Keratinocyte (primary cell): Measurements from ENCODE around the gene LAMC3. TPM values are rescaled to one million over a fixed set of nuclear protein-coding genes. Genes with fewer than 3 reads are reported as not detected.

Experiments used
- DNase-seq: peaks from one replicate; pipeline ENCODE4 v3.0.0-alpha.2; 2011; ENCODE audit warnings: low read depth, missing footprints, low spot score
- FAIRE-seq: peaks from 2 replicates; lab custom pipeline; 2011; peaks lifted over from hg19 to GRCh38; lab: Jason Lieb, UNC
- H2AFZ ChIP-seq: 2 replicates; pipeline ENCODE4 v1.6.0; 2012; ENCODE audit warnings: low read length, control low read depth, inconsistent platforms; ENCODE audit not compliant: control insufficient read depth
- H3K27ac ChIP-seq: 2 replicates; pipeline ENCODE4 v1.5.1; 2011; ENCODE audit warnings: low read length; ENCODE audit not compliant: control insufficient read depth, insufficient read depth
- H3K27me3 ChIP-seq: 3 replicates; pipeline ENCODE4 v1.6.0; 2011; ENCODE audit warnings: low read length; ENCODE audit not compliant: control insufficient read depth, insufficient read depth; ENCODE audit errors: extremely low read depth
- H3K36me3 ChIP-seq, 2 experiments: 2 replicates in 1 of 2; 3 replicates in 1 of 2; pipeline ENCODE4 v1.5.1; 2011; ENCODE audit warnings: low read length in 2 of 2, mild to moderate bottlenecking in 1 of 2; ENCODE audit not compliant: control insufficient read depth in 2 of 2, insufficient read depth in 2 of 2; ENCODE audit errors: extremely low read depth in 1 of 2
- H3K4me1 ChIP-seq: 3 replicates; pipeline ENCODE4 v1.5.1; 2011; ENCODE audit warnings: low read length; ENCODE audit not compliant: control insufficient read depth, insufficient read depth; ENCODE audit errors: extremely low read depth
- H3K4me2 ChIP-seq: 3 replicates; pipeline ENCODE4 v1.6.0; 2011; ENCODE audit warnings: low read depth, low read length; ENCODE audit not compliant: control insufficient read depth, insufficient read depth; ENCODE audit errors: extremely low read depth
- H3K4me3 ChIP-seq, 3 experiments: fragments of 200-600 bp in 1 of 3; sonication (generic) in 1 of 3; 2 replicates in 2 of 3; 3 replicates in 1 of 3; pipeline ENCODE4 v1.5.1; 2011 to 2016; ENCODE audit warnings: low read length in 3 of 3, mild to moderate bottlenecking in 3 of 3, control low read depth in 2 of 3, inconsistent platforms in 1 of 3, low read depth in 1 of 3, mixed read lengths in 1 of 3, mixed run types in 1 of 3, moderate library complexity in 1 of 3; ENCODE audit not compliant: control insufficient read depth in 2 of 3, insufficient read depth in 2 of 3; ENCODE audit errors: extremely low read depth in 1 of 3
- H3K79me2 ChIP-seq: 2 replicates; pipeline ENCODE4 v1.6.0; 2012; ENCODE audit warnings: low read length; ENCODE audit not compliant: control insufficient read depth, insufficient read depth
- H3K9ac ChIP-seq: 3 replicates; pipeline ENCODE4 v1.6.0; 2011; ENCODE audit warnings: low read length; ENCODE audit not compliant: control insufficient read depth, insufficient read depth; ENCODE audit errors: extremely low read depth
- H3K9me1 ChIP-seq: 3 replicates; pipeline ENCODE4 v1.6.0; 2011; ENCODE audit warnings: low read length; ENCODE audit not compliant: control insufficient read depth, insufficient read depth; ENCODE audit errors: extremely low read depth
- H3K9me3 ChIP-seq: 2 replicates; pipeline ENCODE4 v1.5.1; 2012; ENCODE audit warnings: low read depth, low read length; ENCODE audit not compliant: control insufficient read depth
- H4K20me1 ChIP-seq: 3 replicates; pipeline ENCODE4 v1.6.0; 2011; ENCODE audit warnings: low read length; ENCODE audit not compliant: control insufficient read depth, insufficient read depth; ENCODE audit errors: extremely low read depth
- CTCF ChIP-seq, 3 experiments: IDR thresholded peaks in 1 of 3; conservative IDR thresholded peaks in 1 of 3; optimal IDR thresholded peaks in 1 of 3; 2 replicates in 2 of 3; 3 replicates in 1 of 3; pipeline versions ENCODE3 to v1.5.1; 2011; ENCODE audit warnings: low read length in 3 of 3, mild to moderate bottlenecking in 3 of 3, moderate library complexity in 2 of 3, control low read depth in 1 of 3, inconsistent platforms in 1 of 3; ENCODE audit not compliant: insufficient read depth in 2 of 3; ENCODE audit errors: extremely low read depth in 1 of 3
- EZH2 ChIP-seq: IDR thresholded peaks from one replicate; pipeline ENCODE4 v1.6.1; 2012; ENCODE audit warnings: inconsistent platforms, mild to moderate bottlenecking, low read length, moderate library complexity
- dilution Hi-C: fragments of 300-500 bp; cut with MboI; formaldehyde crosslinking; loops from one replicate; pipeline ENCODE4 v1.7.0; 2020; ENCODE audit warnings: low sequenced_read_pairs; ENCODE audit not compliant: extremely low pct_ligation_motif_present
- polyA plus RNA-seq, 5 experiments: library from polyadenylated mRNA; depleted of rRNA in 3 of 5; stranded (reverse) in 3 of 5; stranded (forward) in 1 of 5; unstranded in 1 of 5; fragments of >200 nt; gene quantifications; 1 replicate in 1 of 5; 2 replicates in 3 of 5; 3 replicates in 1 of 5; pipeline versions ENCODE4 v1.2.1 to v1.2.3, GENCODE V29; 2011 to 2012; ENCODE audit warnings: missing spikeins in 2 of 5, low read depth in 1 of 5, low replicate concordance in 1 of 5

LAMC3 gene
- polyA plus RNA-seq, 1 donor (not counting 4 experiments of a cell fraction or from before 2014, with no cell fraction given): not detected

DNA sequence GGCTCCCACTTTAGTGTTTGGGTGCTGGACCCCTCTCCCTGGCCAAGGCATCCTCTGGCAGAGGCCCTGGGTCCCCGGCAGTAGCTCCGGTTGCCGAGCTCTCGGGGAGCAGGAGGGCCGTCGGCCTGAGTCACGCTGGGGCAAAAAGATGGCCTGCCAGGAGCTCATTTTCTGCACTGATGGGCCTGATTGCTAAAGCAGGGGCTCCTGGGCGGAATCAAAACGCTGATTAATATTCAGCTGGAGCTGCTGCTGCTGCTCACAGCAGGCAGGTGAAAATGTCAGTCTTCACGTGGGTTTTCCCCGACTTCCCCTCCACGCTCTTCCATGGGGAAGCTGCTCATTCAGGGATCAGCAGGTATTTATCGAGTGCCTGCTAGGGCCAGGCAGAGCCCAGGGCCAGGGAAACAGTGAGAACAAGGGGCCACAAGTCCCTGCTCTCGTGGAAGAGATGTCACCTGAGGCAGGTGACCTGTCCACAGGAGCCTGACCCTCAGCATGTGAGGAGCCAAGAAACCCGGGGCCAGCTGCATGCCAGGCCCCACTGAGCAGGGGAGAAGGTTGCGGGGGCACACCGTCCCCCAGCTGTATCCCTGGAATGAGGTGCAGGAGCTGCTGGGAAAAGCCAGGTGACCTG lies 22.1 kb downstream of the LAMC3 start:
- Histone ChIP-seq H3K4me2 (no peak overlapping the region), H3K9ac (no peak overlapping the region), H3K36me3 (no peaks in the 10 kb centered on the region), H3K27me3 (peaks cover 9% of the 10 kb centered on the region), H2AFZ (no peak overlapping the region), H3K9me1 (no peaks in the 10 kb centered on the region), H3K4me1 (no peaks in the 10 kb centered on the region), H3K27ac (no peak overlapping the region), H3K9me3 (no peaks in the 10 kb centered on the region), H3K4me3 (no peak overlapping the region), H3K79me2 (no peaks in the 10 kb centered on the region), H4K20me1 (no peaks in the 10 kb centered on the region)
- no peak for TF ChIP-seq EZH2
- no peak for TF ChIP-seq CTCF (optimal IDR thresholded peaks at IDR 0.05 in 1 of 3, IDR thresholded peaks at IDR 0.05 in 1 of 3, conservative IDR thresholded peaks at IDR 0.05 in 1 of 3; ENCODE audit: extremely low read depth in 1 of 3, insufficient read depth in 2 of 3, low read length in 3 of 3)
- dilution Hi-C loops: no loop called here
- DNase-seq (no peak), FAIRE-seq (no peak)

DNA sequence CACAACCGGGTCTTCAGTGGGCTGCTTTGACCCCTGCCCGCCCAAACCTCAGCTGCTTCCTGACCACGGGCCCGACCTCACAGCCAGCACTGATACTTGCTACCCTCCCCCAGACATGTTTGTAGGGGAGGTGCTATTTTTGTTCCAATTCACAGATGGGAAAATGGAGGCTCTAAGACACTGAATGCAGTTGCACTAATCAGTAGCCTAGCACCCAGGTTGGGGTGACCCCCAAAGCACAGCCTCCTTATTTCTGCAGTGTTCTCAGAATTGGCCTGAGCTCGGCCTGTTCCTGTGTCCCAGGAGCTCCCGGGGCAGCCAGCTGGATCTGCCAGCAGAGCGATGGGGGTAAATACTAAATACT lies 22.6 kb downstream of the LAMC3 start:
- no peaks in the 10 kb centered on the region for H3K79me2 ChIP-seq
- H3K4me3 ChIP-seq: no peak overlapping the region
- TF ChIP-seq EZH2 (no peak), CTCF (optimal IDR thresholded peaks at IDR 0.05 in 1 of 3, IDR thresholded peaks at IDR 0.05 in 1 of 3, conservative IDR thresholded peaks at IDR 0.05 in 1 of 3; ENCODE audit: extremely low read depth in 1 of 3, insufficient read depth in 2 of 3, low read length in 3 of 3) (no peak)
- H3K27ac ChIP-seq: no peak overlapping the region
- no peak overlapping the region for H2AFZ ChIP-seq
- H3K9me1 ChIP-seq: no peaks in the 10 kb centered on the region
- no peak overlapping the region for H3K9ac ChIP-seq
- DNase-seq: no peak
- no peak overlapping the region for H3K4me2 ChIP-seq
- no peaks in the 10 kb centered on the region for H3K36me3 ChIP-seq
- H3K27me3 ChIP-seq: peaks cover 14% of the 10 kb centered on the region
- no peaks in the 10 kb centered on the region for H3K4me1 ChIP-seq
- FAIRE-seq: no peak
- H3K9me3 ChIP-seq: no peaks in the 10 kb centered on the region
- H4K20me1 ChIP-seq: no peaks in the 10 kb centered on the region
- dilution Hi-C loops: no loop called here
